NCI-H1694 (cell line): Measurements from ENCODE around the gene ALDH1A3.

Experiments
- DNase-seq: peaks from one replicate; lab custom pipeline; 2025; lab: John Stamatoyannopoulos, UW

Gene ALDH1A3

GRCh38 chr15:100901702-100902435 is 22.2 kb downstream of the ALDH1A3 start:
- no peak for DNase-seq

GRCh38 chr15:100902436-100903167 is 23.0 kb downstream of the ALDH1A3 start:
- DNase-seq: no peak

GRCh38 chr15:100903168-100903554 is 23.5 kb downstream of the ALDH1A3 start:
- DNase-seq: no peak

- no peak for DNase-seq
These were observed 26.2 kb downstream of the ALDH1A3 start for GRCh38 chr15:100905850-100906249.

- DNase-seq: no peak
These were observed 28.8 kb downstream of the ALDH1A3 start for GRCh38 chr15:100908466-100908865.

GRCh38 chr15:100909565-100909964 is 29.9 kb downstream of the ALDH1A3 start:
- DNase-seq: no peak

GRCh38 chr15:100909989-100910955 is 30.6 kb downstream of the ALDH1A3 start:
- DNase-seq: no peak

GRCh38 chr15:100911086-100911485 is 31.5 kb downstream of the ALDH1A3 start:
- DNase-seq: no peak

GRCh38 chr15:100913961-100914360 is 34.3 kb downstream of the ALDH1A3 start:
- no peak for DNase-seq

- DNase-seq: no peak
These were observed 35.2 kb downstream of the ALDH1A3 start for GRCh38 chr15:100914876-100915275.

- DNase-seq: no peak
These were observed 38.5 kb downstream of the ALDH1A3 start for GRCh38 chr15:100918034-100918689.

GRCh38 chr15:100918690-100919480 is 39.3 kb downstream of the ALDH1A3 start, which contains the start of gene LRRK1:
Gene LRRK1, plus strand, starts transcription at chr15:100919357. Its CDS starts 5,276 bp downstream, at chr15:100924633.
- no peak for DNase-seq

- no peak for DNase-seq
These were observed 40.1 kb downstream of the ALDH1A3 start for GRCh38 chr15:100919481-100920405.

GRCh38 chr15:100920516-100921135 is 41.0 kb downstream of the ALDH1A3 start:
- no peak for DNase-seq

GRCh38 chr15:100922192-100923040 is 42.8 kb downstream of the ALDH1A3 start:
- DNase-seq: no peak

- DNase-seq: no peak
These were observed 43.4 kb downstream of the ALDH1A3 start for GRCh38 chr15:100923076-100923475.

- no peak for DNase-seq
These were observed 44.3 kb downstream of the ALDH1A3 start for GRCh38 chr15:100923902-100924301.

- no peak for DNase-seq
These were observed 44.8 kb downstream of the ALDH1A3 start for GRCh38 chr15:100924436-100924835.
